CD4-positive, alpha-beta T cell treated with Interleukin-6 for 4 hours (primary cell): Measurements from ENCODE around the gene PITX1.

Experiments used
- DNase-seq: peaks from one replicate; pipeline ENCODE4 v3.0.0-alpha.2; 2020; ENCODE audit warnings: mixed read lengths

Gene PITX1

DNA sequence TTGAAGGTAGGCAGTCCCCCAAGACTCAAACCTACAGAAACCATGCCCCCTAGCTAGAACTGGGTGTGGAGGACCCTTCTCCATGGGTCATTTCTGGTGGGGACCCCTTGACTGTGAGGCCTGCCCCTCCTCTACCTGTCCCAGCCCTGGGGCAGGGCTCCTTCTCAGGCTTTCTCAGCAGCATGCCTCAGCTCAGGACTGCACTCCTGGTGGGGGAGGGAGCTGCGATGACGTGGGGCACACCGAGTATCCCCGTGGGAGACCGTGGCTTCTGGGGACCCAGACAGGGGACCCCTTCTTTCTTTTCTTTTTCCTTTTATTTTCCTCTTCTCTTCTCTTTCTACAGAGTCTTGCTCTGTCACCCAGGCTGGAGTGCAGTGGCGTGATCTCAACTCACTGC lies 27.0 kb upstream of the PITX1 start:
- DNase-seq: no peak

DNA sequence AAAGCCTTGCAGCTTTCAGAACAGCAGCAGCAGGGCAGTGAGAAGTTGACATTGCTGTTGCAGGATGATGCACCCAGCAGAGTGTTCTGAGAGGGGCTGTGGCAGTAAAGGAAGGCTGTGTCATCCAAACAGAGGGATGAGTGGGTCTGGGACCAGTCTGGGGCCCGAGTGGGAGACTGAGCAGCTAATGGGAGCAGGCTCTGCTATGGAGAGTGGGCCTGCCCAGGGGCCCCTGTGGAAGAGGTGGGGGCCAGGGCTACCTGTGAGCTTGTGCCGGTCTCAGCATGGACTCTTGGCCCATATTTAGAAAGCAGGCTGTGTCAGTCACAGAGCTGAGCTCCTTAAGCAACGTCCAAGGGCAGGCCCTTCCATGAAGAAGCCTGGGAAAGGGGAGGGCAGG lies 26.0 kb upstream of the PITX1 start:
- no peak for DNase-seq

DNA sequence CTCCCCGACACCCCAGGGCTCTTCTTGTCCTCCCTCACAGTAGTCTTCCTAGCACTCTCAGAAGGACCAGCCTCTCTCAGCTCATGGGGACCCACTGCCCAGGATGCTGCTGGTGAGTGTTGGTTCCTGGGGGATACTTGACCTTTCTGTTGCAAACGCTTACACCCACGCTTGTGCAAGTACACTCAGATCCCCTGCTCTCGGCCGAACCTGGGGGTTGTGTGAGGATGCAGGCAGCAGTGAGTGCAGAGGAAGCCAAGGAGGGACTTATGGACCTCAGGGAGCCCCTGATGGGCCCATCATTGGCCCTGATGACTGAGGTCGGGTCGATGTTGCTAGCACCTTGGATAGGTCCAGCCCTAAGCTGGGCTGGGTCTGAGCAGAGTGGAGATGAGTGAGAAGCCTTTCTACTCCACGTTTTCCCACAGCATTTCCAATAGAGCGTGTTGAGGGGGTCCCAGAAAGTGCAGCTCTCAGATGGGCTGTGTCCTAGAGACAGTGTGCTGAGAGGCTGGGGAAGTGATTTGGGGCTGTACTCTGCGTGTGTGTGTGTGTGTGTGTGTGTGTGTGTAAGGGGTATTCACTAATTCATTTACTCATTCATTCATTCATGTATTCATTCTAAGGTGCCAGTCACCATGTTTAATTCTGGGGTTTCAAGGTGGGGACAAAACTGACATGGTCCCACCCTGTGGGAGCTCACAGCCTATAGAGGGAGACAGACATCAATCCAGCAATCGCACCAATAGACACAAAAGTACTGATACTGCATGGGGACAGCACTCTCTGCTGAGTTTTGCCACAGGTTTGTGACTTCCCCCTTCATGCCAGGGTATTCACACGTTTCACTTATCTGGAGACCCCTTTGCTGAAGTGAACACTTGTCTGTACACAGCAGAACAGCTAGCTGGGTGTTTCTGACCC lies 25.2 kb upstream of the PITX1 start:
- DNase-seq: no peak

- DNase-seq: no peak
These were observed 24.3 kb upstream of the PITX1 start for GRCh38 chr5:135058331-135058732.

DNA sequence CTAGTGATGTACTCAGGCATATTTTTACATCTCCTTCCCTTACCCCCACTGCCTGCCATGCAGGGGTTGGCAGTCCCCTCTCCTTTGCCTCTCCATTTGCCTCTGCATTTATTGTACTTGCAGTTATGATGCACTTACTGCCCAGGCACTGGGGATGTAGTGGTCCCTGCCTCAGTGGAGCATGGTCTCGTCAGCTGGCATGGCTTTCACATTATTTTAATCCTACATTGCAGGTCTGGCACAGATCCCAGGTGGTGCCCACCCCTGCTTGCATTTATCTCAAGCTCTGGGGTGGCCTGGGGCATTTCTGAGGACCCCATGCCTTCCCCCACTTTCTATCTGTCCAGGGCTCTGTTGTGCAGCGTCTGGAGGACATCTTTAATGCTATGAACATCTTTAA lies 23.2 kb upstream of the PITX1 start:
- DNase-seq: no peak

GRCh38 chr5:135056316-135057030 lies 22.4 kb upstream of the PITX1 start:
- no peak for DNase-seq

- no peak for DNase-seq
These were observed 21.4 kb upstream of the PITX1 start for GRCh38 chr5:135055396-135055795.

DNA sequence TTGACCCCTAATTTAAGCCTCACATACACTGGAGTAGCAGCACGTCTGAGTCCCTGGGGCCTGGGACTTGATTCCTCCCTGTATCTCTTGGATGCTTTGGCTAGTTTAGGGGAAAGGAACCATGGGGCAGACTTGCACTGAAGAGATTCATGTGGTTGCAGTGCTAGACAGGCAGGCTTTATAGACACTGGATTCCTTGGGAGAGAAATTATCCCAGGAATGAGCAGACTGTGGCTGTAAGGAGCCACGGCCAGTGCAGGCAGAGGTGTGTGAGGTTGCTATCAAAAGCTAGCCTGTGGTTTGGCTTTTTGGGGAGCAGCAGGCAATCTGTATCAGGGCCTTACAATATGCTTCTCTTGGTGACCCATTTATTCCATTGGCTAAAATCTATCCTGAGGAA lies 20.5 kb upstream of the PITX1 start:
- DNase-seq: no peak

DNA sequence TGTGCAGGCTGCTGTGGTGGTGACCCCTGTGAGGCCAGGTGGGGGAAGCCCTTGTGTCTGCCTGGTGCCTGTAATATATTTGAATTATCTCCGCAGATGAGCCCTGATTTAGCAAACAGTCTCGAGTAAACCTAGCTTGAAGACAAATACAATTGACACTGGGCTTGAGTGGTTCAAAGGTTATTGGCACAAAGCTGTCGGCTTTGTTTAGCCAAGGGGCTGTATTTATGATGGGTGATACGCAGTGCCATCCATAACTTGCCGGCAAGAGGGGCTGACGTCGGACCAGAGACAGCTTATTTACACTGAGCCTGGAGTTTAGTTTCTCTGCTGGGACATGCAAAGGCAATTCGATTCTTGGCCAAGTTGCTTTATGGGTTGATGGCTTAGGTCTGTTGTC lies 20.0 kb upstream of the PITX1 start:
- no peak for DNase-seq

- no peak for DNase-seq
These were observed 19.2 kb upstream of the PITX1 start for GRCh38 chr5:135053278-135053677.

DNA sequence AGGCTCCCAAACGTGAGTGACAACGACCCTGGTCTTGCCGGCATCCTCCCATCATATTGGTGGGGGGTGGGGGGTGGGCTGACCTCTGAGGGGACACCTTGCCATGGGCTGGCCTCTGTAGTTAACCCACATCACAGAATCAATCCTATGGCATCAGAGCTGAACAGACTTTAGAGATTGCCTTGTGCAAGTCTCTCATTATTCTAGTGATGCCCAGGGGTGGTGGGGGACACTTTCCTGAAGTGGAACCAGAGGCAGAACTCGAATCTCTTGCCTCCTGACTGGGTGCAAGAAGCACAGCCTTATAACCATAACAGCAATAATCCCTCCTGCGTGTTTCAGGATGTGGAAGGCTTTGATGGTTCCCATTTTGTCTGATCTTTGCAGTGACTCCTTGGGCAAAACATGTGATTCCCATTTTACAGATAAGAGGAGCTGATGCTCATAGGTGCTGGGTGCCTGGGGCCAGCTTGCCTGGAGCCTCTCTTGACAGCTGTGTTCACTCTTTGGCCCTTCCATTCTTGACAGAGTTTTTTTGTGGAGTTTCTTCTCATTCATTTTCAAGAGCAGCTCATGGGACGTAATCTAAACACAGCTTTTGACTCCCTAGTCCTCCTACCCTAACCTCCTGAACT lies 18.6 kb upstream of the PITX1 start:
- DNase-seq: no peak

GRCh38 chr5:135051872-135052271 lies 17.8 kb upstream of the PITX1 start:
- DNase-seq: no peak

GRCh38 chr5:135051399-135051798 lies 17.4 kb upstream of the PITX1 start:
- DNase-seq: no peak

GRCh38 chr5:135050244-135050767 lies 16.3 kb upstream of the PITX1 start:
- DNase-seq: no peak

DNA sequence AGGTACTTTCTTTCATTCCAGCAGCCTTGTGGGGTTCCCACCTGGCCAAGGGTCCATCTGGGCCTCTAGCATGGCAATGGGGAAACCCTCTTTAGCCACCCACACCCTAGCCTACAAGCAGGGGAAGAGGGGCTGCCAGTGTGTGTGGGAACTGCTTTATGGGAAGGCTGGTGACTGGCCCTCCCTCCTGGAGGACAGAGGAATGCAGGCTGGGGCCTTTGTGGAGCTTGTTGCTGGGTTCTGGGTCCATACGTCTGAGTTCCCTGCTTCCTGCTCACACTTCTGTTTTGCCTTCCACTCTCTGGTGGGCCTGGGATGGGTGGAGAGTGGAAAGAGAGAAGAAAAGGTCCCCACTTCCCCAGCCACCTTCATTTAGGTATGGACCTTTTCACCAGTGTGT lies 14.9 kb upstream of the PITX1 start:
- DNase-seq: no peak

DNA sequence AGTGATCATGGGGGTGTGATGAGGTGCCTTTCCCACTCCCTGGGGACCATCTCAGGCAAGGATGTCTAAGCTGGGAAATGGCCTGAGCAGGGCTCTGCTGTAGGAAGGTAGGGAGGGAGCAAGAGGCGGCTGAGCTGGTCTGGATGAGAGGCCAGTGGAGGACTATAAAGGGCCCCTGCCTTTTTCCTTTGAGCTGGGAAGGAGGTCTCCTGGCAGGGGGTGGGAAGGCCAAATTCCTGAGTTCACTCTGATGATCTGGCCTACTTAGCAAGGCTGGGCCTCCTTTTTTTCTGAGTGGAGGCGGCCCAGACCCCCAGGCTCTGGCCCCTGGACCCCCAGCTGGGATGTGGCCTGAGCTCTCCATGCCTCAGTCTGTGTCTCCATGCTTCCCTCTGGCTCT lies 14.3 kb upstream of the PITX1 start:
- DNase-seq: no peak

DNA sequence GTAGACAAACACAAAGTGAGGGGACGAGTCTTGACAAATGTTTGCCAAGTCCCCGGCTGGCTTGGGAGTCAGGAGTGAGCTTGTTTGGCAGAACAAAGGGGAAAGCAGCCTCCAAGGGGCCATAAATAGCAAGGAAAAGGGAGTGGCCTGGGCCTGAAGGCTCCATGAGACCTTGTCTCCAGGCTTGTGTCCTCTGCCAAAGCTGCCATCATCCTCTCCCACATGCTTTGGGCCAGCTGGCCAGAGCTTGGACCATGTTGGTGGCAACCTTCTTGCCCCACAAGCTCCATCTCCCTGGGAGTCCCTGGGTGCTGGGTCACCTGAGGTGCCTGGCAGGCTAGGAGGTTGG lies 13.3 kb upstream of the PITX1 start:
- no peak for DNase-seq

DNA sequence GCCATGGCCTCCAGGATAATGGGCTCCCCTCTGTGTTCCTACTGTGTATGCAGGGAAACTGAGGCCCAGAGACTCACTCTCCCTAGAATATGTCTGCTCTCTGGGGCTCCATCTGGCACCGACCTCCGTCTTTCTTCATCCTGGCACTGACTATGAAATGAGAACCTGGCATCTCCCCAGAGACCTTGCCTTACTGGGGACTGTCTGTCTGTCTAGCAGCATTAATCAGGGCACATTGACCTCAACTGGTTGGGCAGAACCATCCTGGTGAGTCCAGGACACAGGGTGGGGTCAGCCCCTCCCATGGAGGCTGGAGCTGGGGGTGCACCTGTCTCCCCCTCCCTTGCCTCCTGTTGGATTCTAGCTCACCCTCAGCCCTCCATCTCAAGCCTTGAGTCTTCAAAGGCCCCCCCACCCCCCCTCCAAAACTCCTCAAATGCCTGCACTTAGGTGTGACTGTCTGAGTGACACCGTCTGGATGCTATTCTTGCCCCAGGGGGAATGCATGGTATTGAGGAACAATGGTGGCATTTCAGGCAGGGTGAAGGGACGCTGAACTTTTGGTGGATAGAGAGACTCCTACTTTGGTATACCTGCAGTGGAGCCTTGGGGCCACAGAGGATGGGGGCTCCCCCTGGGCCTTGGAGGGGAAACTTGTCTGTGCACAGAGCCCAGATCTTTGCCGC lies 12.8 kb upstream of the PITX1 start:
- DNase-seq: no peak

DNA sequence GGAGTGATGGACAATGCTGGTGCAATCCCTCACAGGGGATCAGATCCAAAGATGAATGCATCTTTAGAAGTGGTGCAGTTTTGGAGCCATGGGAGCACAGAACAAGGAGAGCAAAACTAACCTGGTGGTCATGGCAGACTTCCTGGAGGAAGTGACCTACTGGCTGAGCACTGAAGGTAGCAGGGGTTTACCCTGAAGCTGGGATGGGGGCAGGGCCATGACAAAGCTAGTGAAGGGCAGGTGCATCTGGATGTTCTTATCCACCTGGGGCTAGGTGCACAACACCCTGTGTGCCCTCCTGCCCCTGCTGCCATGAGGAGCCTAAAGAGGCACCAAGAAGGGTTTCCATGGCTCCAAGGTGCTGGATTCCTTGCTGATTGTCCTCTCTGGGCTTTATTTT lies 11.5 kb upstream of the PITX1 start:
- no peak for DNase-seq

DNA sequence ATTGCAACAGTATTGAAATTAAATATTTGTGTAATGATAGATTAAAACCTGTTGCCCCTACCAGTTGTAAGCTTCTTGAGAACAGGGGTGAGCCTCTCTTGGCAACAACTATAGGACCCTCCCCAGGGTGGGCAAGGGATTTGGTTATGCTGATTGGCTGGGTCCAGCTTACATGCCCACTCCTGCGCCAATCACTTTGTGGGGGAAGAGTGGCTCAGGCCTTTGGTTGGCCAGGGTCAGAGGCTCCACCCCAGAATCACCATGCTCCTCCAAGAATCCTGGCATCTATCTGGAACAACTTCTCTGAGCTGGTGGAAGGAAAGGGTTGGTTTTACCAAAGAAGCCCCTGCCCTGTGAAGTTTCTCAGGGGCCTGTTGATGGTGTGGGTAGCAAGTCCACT lies 8.6 kb upstream of the PITX1 start:
- no peak for DNase-seq

DNA sequence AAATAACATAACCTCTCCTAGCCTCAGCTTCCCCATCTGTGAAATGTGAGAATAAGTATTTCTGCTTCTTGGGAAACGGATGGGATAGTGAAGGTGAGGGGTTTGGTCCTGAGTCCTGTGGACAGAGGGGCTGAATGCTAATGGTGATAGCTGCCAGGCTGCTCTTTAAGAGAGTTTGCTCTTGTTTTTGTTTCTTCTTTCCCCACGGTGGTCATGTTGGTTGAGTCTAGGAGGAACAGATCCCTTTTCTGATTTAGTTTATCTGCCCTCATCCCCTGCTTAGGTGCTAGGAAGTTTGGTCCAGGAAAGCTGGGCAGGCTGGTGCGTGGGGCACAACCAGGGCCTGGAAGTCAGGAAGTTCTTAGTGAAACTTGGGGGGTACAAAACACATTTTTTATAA lies 7.7 kb upstream of the PITX1 start:
- DNase-seq: no peak

- DNase-seq: no peak
These were observed 7.1 kb upstream of the PITX1 start for GRCh38 chr5:135041145-135041587.
